Transverse colon (tissue), 4 donors: ENCODE results near the gene MRPL54. TPM values are rescaled to one million over a fixed set of nuclear protein-coding genes. Genes with fewer than 3 reads are reported as not detected.

Source experiments
- DNase-seq: peaks from one replicate; pipeline ENCODE4 v3.0.0-alpha.2; 2019
- H3K27ac ChIP-seq, 4 donors: fragments of 200-600 bp; sonication (generic); 2 replicates each; pipeline ENCODE4 v1.5.1; 2016 to 2018; ENCODE audit warnings: inconsistent platforms in 4 of 4
- H3K27me3 ChIP-seq: fragments of 200-600 bp; sonication (generic); 2 replicates; pipeline ENCODE4 v1.5.1; 2017; ENCODE audit warnings: inconsistent platforms
- H3K36me3 ChIP-seq, 4 donors: fragments of 200-600 bp; sonication (generic); 2 replicates each; pipeline ENCODE4 v1.5.1; 2017 to 2019; ENCODE audit warnings: inconsistent platforms in 4 of 4
- H3K4me1 ChIP-seq, 4 donors: fragments of 200-600 bp; sonication (generic); 2 replicates each; pipeline ENCODE4 v1.5.1; 2017 to 2020; ENCODE audit warnings: inconsistent platforms in 4 of 4
- H3K4me3 ChIP-seq, 4 donors: fragments of 200-600 bp; sonication (generic); 1 replicate in 1 of 4; 2 replicates in 3 of 4; pipeline versions ENCODE4 v1.5.1 to v1.6.1; 2017 to 2019; ENCODE audit warnings: inconsistent platforms in 4 of 4
- H3K9me3 ChIP-seq, 2 donors: fragments of 200-600 bp; sonication (generic); 2 replicates each; pipeline ENCODE4 v1.5.1; 2017 to 2019; ENCODE audit warnings: inconsistent platforms in 2 of 2
- EP300 ChIP-seq: sonication (generic); formaldehyde crosslinking; IDR thresholded peaks from one replicate; pipeline ENCODE4 v1.6.1; 2017; ENCODE audit warnings: antibody characterized with exemption, low read depth
- POLR2A ChIP-seq: fragments of 450-650 bp; IDR thresholded peaks from one replicate; pipeline ENCODE4 v1.6.1; 2016; ENCODE audit warnings: antibody characterized with exemption, mild to moderate bottlenecking, moderate library complexity
- POLR2AphosphoS5 ChIP-seq, 3 donors: sonication (generic); formaldehyde crosslinking; IDR thresholded peaks; one replicate each; pipeline ENCODE4 v1.6.1; 2016; ENCODE audit warnings: antibody characterized with exemption in 3 of 3
- WGBS, 2 donors: methylation state at CpG; one replicate each; pipeline ENCODE4 v1.1.5; 2018; ENCODE audit warnings: low coverage in 1 of 2; 5-methylcytosine and 5-hydroxymethylcytosine counted together
- in situ Hi-C, 4 donors: fragments of 200-750 bp; cut with MboI; loops; one replicate each; pipeline versions ENCODE4 v1.15.0 to v1.15.1; 2017; ENCODE audit warnings: low sequenced_read_pairs in 3 of 4, low pct_ligation_motif_present in 1 of 4, low pct_unique_long_range_greater_than_20kb in 1 of 4
- intact Hi-C: fragments of 100-400 bp; cut with DNase I; formaldehyde crosslinking; loops from one replicate; pipeline ENCODE4 v1.15.1; 2023; ENCODE audit warnings: low total_unique reads
- total RNA-seq, 4 donors: library from RNA; depleted of rRNA; stranded (reverse); fragments of >200 nt; gene quantifications; one replicate each; pipeline ENCODE4 v1.1.0, GENCODE V29; 2016
- TF ChIP-seq, protein P1 (sequence below), 5 experiments: fragments of 200-600 bp in 3 of 5; fragments of 450-650 bp in 2 of 5; sonication (generic) in 3 of 5; IDR thresholded peaks; 1 replicate in 2 of 5; 2 replicates in 3 of 5; pipeline ENCODE4 v1.5.1; 2016 to 2017; ENCODE audit warnings: antibody characterized with exemption in 5 of 5, inconsistent platforms in 3 of 5, mild to moderate bottlenecking in 2 of 5, moderate library complexity in 1 of 5

MRPL54 gene
- total RNA-seq, 4 donors from 2014 or later = 38.0 to 72.2 (median 52.1) TPM

DNA sequence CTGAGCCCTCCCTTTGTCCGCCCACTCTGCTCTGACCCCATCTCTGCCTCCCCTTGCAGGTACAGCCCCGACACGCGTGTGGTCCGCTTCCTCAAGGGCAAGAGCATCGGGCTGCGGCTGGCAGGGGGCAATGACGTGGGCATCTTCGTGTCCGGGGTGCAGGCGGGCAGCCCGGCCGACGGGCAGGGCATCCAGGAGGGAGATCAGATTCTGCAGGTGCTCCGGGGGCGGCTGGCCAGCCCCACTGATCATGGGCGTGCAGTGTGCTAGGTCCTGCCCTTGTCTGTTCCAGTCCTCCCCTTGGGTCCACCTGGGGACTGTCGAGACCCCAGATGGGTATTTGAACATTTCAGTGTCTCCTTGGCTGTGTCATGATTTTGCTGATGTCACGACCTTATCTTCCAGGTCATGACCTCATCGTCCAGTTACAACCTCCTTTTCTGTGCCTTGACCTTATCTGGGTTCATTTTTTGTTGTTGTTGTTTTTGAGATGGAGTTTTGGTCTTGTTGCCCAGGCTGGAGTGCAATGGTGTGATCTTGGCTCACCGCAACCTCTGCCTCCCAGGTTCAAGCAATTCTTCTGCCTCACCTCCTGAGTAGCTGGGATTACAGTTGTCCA, 26.3 kb upstream of the MRPL54 start:
- 72 to 88% methylated on average over 4 to 21 of the region's 21 CpGs for WGBS, 2 donors

DNA sequence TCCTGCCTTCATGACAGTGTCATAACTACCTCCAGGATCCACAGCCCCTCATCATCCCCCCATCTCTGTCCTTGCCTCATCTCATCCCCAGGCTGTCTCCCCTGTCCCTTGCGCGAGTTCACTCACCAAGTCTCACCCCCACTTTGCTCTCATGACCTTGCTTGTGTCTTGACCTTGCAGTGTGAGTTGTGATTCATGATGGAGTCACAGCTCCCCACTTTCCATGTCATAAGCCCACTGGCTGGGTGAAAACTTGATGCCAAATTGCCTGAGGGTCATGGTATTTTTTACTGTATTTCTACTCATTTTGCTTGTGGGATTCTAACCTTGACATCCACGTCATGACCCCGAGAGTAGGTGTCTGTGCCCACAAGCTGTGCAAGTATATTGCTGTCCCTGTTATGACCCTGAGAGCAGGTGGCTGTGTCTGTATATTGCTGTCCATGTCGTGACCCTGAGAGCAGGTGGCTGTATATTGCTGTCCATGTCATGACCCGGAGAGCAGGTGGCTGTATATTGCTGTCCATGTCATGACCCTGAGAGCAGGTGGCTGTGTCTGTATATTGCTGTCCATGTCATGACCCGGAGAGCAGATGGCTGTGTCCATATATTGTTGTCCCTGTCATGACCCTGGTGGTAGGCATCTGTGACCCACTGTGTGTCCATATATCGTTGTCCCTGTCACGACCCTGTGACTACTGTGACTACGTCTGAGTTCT, 24.8 kb upstream of the MRPL54 start:
- H3K9me3 ChIP-seq = no peaks in the 10 kb centered on the region
- intact Hi-C loops (no loop called here), in situ Hi-C loops (no loop called here)
- H3K27me3 ChIP-seq = no peaks in the 10 kb centered on the region
- 82 to 87% methylated on average over 4 to 9 of the region's 10 CpGs for WGBS, 2 donors
- peaks cover 0 to 4% (median 0%) of the 10 kb centered on the region in 4 donors for H3K36me3 ChIP-seq
- H3K27ac ChIP-seq = no peak overlapping the region
- no peaks in the 10 kb centered on the region for H3K4me1 ChIP-seq
- no peak overlapping the region for H3K4me3 ChIP-seq
- no peak for TF ChIP-seq POLR2AphosphoS5 (IDR thresholded peaks at IDR 0.05)
- TF ChIP-seq, protein P1, sequence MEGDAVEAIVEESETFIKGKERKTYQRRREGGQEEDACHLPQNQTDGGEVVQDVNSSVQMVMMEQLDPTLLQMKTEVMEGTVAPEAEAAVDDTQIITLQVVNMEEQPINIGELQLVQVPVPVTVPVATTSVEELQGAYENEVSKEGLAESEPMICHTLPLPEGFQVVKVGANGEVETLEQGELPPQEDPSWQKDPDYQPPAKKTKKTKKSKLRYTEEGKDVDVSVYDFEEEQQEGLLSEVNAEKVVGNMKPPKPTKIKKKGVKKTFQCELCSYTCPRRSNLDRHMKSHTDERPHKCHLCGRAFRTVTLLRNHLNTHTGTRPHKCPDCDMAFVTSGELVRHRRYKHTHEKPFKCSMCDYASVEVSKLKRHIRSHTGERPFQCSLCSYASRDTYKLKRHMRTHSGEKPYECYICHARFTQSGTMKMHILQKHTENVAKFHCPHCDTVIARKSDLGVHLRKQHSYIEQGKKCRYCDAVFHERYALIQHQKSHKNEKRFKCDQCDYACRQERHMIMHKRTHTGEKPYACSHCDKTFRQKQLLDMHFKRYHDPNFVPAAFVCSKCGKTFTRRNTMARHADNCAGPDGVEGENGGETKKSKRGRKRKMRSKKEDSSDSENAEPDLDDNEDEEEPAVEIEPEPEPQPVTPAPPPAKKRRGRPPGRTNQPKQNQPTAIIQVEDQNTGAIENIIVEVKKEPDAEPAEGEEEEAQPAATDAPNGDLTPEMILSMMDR (IDR thresholded peaks at IDR 0.05) = no peak
- TF ChIP-seq POLR2A = no peak
- TF ChIP-seq EP300 = no peak
- no peak for DNase-seq

More for the DNA sequence above, 26.3 kb upstream of the MRPL54 start:
- Histone ChIP-seq H3K27me3 (no peaks in the 10 kb centered on the region), H3K4me3 (no peak overlapping the region), H3K9me3 (no peaks in the 10 kb centered on the region), H3K4me1 (no peaks in the 10 kb centered on the region), H3K36me3 (peaks cover 0 to 4% (median 0%) of the 10 kb centered on the region in 4 donors), H3K27ac (no peak overlapping the region)
- DNase-seq = no peak
- TF ChIP-seq, protein P1 (IDR thresholded peaks at IDR 0.05) = no peak
- TF ChIP-seq EP300 = no peak
- TF ChIP-seq POLR2AphosphoS5 (IDR thresholded peaks at IDR 0.05) = no peak
- no peak for TF ChIP-seq POLR2A
- in situ Hi-C loops (no loop called here), intact Hi-C loops (no loop called here)

DNA sequence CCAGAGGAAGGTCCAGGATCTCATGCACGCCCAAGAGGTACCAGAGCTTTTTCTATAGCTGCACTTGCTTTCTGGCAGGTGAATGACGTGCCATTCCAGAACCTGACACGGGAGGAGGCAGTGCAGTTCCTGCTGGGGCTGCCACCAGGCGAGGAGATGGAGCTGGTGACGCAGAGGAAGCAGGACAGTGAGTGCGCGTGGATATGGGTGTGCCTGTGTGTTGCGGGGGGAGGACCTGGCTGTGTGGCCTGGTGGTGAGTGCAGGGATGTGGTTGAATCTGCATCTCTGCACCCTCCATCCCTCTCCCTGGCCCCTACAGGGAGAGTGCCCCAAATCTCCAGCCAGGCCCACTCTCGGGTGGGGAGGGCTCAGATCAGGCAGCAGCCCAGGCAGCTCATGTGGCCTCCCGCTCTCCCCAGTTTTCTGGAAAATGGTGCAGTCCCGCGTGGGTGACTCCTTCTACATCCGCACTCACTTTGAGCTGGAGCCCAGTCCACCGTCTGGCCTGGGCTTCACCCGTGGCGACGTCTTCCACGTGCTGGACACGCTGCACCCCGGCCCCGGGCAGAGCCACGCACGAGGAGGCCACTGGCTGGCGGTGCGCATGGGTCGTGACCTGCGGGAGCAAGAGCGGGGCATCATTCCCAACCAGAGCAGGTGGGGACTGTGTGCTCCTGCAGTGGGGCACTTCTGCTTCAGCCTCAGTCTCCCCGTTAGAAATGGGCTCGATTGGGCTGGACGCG, 23.8 kb upstream of the MRPL54 start:
- TF ChIP-seq EP300 (no peak), POLR2AphosphoS5 (IDR thresholded peaks at IDR 0.05) (no peak), POLR2A (no peak)
- TF ChIP-seq, protein P1 (IDR thresholded peaks at IDR 0.05) = no peak
- Histone ChIP-seq H3K27ac (no peak overlapping the region), H3K4me1 (no peaks in the 10 kb centered on the region), H3K36me3 (peaks cover 0 to 4% (median 0%) of the 10 kb centered on the region in 4 donors), H3K4me3 (no peak overlapping the region), H3K27me3 (no peaks in the 10 kb centered on the region), H3K9me3 (no peaks in the 10 kb centered on the region)
- in situ Hi-C loops = no loop called here
- no peak for DNase-seq
- intact Hi-C loops = no loop called here
- WGBS, 2 donors = 88% methylated on average over 32 of the region's 32 CpGs; no CpG with 5 or more reads in 1 of the 2 donors

- 88 to 90% methylated on average over 14 of the region's 24 CpGs for WGBS, 2 donors
- in situ Hi-C loops = no loop called here
- no peak for DNase-seq
Measured at GRCh38 chr19:3740431-3740830, 22.1 kb upstream of the MRPL54 start.

More at GRCh38 chr19:3740431-3740830, 22.1 kb upstream of the MRPL54 start:
- TF ChIP-seq EP300 = no peak
- TF ChIP-seq, protein P1 (IDR thresholded peaks at IDR 0.05) = no peak
- no peak for TF ChIP-seq POLR2AphosphoS5 (IDR thresholded peaks at IDR 0.05)
- no peak for TF ChIP-seq POLR2A
- H3K27me3 ChIP-seq = no peaks in the 10 kb centered on the region
- intact Hi-C loops = no loop called here
- peaks cover 0 to 4% (median 0%) of the 10 kb centered on the region in 4 donors for H3K36me3 ChIP-seq
- no peaks in the 10 kb centered on the region for H3K4me1 ChIP-seq
- no peak overlapping the region for H3K4me3 ChIP-seq
- H3K9me3 ChIP-seq = no peaks in the 10 kb centered on the region
- H3K27ac ChIP-seq = no peak overlapping the region
